Dermis lymphatic vessel endothelial cell (primary cell): ENCODE results near the gene SLC25A15. TPM values are rescaled to one million over a fixed set of nuclear protein-coding genes. Genes with fewer than 3 reads are reported as not detected.

Experiments used
- total RNA-seq: library from RNA; depleted of rRNA; stranded (reverse); fragments of >200 nt; gene quantifications from 2 replicates; pipeline ENCODE4 v1.2.1, GENCODE V29; 2014

The SLC25A15 gene
- 13.6 and 20.2 TPM in 2 replicates for total RNA-seq

DNA sequence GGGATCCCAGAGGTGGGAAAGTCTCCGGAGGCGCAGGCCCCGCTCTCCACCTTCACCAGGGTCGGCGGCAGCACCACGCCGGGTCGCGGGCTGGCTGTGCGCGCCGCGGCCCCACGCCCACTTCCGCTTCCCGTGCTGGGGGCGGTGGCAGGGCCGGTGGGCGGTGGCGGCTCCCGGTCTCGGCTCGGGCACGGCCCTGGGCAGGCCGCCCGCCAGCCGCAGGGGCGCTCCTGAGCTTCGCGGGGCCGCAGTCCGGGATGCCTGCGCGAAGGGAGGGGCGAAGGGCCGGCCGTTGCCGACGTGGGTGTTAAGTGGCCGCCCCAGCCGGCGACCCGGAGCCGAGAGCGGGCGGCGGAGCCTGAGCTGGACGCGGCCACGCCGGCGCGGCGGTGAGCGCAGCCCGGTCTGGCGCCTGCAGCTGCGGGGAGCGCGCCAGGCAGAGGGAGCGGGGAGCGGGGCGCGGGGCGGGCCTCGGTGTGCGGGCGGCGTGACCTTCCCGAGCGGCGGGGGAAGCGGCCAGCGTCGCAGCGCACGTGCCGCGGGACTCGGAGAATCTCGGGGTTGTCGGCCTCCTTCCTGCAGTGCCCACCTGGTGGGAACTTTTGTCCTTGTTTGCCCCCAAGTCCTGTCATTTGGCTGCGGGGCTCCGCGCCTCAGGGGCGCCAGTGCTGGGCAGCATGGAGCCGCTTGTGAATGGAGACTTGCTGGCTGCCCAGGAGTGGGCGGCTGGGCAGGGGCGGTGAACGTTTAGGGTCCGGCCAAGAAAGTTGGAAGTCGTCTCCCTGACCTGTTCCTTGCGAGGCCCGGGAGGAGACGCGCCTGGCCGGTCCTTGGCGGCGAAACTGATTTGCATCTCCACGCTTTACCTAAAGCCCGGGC lies at the start of gene SLC25A15:
SLC25A15 (plus strand) TSS at position 337 of the 879 bp plus-strand sequence. CDS start 3,616 bp downstream, outside the sequence.

DNA sequence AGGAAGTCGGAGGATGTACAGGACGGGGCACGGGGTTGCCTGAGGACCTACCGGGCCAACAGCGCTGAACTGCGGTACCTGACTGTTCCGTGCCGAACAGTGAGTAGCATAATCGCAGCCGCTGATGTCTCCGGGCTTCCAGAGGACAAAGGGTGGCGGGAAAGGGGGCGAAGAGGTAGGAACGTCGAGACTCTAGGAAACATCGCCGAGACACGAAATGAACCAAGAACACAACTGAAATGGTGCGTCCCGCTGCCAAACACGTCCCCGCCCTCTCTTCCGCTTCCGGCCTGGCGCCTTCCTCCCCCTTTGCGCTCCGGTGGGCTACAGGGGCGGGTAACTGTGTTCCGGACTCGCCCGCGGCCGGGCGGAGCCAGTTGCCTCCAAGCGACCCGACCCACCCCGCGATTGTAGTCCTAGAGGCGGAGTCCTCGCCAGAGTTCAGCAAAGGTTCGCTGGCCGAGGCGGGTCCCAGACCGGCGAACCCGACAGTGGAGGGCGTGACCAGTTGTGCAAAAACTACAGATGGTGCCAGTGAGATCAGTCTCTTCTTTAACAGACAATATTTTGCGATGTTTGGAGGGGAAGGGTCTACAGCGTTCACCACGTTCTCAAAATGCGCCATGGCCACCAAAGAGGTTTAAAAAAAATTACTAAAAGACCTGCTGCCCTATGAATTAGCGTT lies 18.3 kb upstream of the SLC25A15 start, which contains the start of gene MRPS31:
MRPS31 (minus strand) TSS at position 257 of the 685 bp plus-strand sequence; CDS start at position 203, 54 bp downstream.

Other genes with a start within 250 kb of the SLC25A15 start
- 30.1 and 30.3 TPM in 2 replicates for gene FOXO1, start 123.0 kb upstream of the SLC25A15 start, total RNA-seq
- gene MRPS31, start 18.4 kb upstream of the SLC25A15 start, total RNA-seq: 7.7 and 12.3 TPM in 2 replicates
- gene ELF1, start 229.7 kb downstream of the SLC25A15 start, total RNA-seq: 131 and 151 TPM in 2 replicates